Activated CD4-positive, CD25-positive, alpha-beta regulatory T cell treated with anti-CD3 and anti-CD28 coated beads, Interleukin-2, amount 50 U/mL, for 16 hours (primary cell): Measurements from ENCODE around the gene URB2.
"Not testable (repeated sequence)": the region's sequence is repeated elsewhere in the genome, so short reads cannot be mapped to it uniquely, and the experiment has no call there.

Source experiments
- DNase-seq: peaks from one replicate; pipeline ENCODE4 v3.0.0-alpha.2; 2020; ENCODE audit warnings: low read depth, low spot score

The URB2 gene

DNA sequence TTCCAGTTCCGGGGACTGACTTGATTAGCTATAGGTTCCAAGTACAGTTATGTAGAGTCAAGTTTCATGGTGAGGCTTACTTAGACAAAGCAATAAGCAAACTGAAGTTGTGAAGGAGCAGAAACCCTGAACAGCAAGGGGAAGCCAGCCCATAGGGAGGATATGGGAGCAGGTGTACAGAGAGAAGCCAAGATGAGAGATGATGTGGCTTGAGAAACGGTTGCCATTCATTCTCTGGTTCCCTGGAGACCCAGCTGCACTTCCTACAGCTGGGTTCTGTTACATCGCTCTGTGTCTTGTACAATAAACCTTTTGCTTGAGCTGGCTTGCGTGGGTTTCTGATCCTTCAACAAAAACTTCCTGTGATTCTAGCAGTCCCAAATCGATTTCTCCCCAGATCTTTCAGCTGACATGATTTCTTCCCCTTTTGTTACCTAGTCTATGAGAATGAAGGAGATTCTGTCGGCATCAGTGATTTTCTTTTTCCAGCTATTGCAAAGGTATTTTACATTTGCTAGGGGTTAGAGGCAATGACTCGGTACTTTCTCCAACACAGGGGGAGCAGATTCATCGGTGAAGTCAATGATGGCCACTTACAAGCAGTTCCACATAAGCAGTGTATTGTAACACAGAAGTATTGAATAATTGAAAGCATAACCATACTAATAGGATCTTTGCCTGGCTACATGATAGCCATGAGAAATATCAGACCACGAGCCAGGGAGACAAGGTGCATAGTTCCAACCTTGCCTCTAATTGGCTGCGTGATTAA lies 67.3 kb downstream of the URB2 start:
- DNase-seq = no peak

DNA sequence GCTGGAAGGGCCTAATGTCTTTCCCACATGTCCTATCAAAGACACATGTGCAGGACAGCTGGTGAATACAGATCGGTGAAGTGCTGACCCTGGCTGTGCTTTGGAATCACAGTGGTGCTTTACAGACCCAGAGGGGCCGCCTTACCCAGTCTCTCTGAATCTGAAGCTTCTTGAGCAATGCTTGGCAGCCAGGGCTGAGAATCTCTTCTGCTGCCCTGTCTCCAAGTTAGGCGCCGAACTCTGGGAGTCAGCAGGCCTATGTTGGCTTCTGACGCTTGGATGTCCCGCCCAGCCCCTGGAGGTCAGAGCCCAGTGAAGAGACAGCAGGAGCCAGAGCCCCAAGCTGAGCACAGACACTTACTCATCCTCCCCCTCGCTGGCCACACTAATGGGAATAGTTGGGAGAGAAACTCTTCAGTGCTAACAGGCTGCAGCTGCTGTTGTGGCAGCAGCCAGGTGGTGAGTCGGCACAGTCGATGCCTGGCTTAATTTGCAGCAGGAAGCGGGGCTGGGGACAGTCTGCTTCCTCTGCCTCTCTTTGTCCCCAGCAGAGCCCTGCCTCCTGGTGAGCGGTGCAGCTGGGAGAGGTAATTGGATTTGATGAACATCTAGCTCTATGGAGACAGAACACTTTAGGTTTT lies 68.1 kb downstream of the URB2 start:
- no peak for DNase-seq

- DNase-seq = no peak
Measured at GRCh38 chr1:229696385-229696784, 70.3 kb downstream of the URB2 start.

GRCh38 chr1:229699613-229700267 lies 73.7 kb downstream of the URB2 start:
- no peak for DNase-seq

- DNase-seq = no peak
Measured at GRCh38 chr1:229704157-229704556, 78.1 kb downstream of the URB2 start.

GRCh38 chr1:229705152-229705551 lies 79.1 kb downstream of the URB2 start:
- not testable (repeated sequence) for DNase-seq

- DNase-seq = not testable (repeated sequence)
Measured at GRCh38 chr1:229707127-229707526, 81.1 kb downstream of the URB2 start.

DNA sequence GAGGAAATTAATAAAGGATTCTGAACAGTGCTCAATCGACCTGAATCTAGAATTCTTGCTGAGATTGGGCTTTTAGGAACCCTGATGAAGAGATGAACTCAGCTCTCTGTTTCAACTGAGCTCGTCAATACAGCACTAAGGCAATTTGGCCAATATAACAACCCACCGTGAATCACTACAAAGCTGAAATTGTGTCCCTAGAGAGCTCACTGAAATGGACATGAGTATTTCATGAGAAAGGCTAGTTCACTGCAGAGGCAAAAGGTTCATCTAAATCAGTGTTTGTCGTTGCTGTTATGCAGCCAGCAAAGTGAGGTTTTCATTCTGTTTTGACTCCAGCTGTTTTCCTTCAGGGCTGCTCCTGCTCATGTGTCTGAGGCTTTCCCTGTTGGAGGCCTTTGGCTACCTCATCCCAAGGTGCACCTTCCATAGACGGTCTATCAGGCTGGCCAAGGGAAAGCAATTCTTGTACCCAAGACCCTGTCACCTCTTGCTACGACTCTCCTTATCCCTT lies 83.5 kb downstream of the URB2 start:
- no peak for DNase-seq
